ENCODE results near the gene SIGLEC14.

GRCh38 chr19:51598159-51598915 is 48.3 kb downstream of the SIGLEC14 start:
- no peak for TF ChIP-seq POLR2A (IDR thresholded peaks at IDR 0.05; ENCODE audit: extremely low read depth, insufficient read length)
- TF ChIP-seq CTCF (IDR thresholded peaks at IDR 0.05; ENCODE audit: low read depth, low read length), result no peak
